Renal cortical epithelial cell (primary cell): ENCODE results near the gene CORO1A. TPM values are rescaled to one million over a fixed set of nuclear protein-coding genes. Genes with fewer than 3 reads are reported as not detected.
"Not testable (repeated sequence)": the region's sequence is repeated elsewhere in the genome, so short reads cannot be mapped to it uniquely, and the experiment has no call there.

Experiments used
- DNase-seq: peaks from one replicate; pipeline ENCODE4 v3.0.0-alpha.2; 2011; ENCODE audit warnings: low read depth
- total RNA-seq: library from RNA; depleted of rRNA; stranded (reverse); fragments of >200 nt; gene quantifications from 2 replicates; pipeline ENCODE4 v1.2.3, GENCODE V29; 2014

The CORO1A gene
- 0.85 and 8.3 TPM in 2 replicates for total RNA-seq

GRCh38 chr16:30183233-30184095 is at the start of gene CORO1A:
TSS of gene CORO1A (plus strand) at chr16:30183602. CDS start at chr16:30185210, 1,608 bp downstream.
- DNase-seq: peak; percentile 29

- no peak for DNase-seq
Observed at GRCh38 chr16:30136971-30137605, 46.3 kb upstream of the CORO1A start.

GRCh38 chr16:30137897-30138296 is 45.5 kb upstream of the CORO1A start:
- no peak for DNase-seq

- DNase-seq: no peak
Observed at GRCh38 chr16:30139583-30140481, 43.6 kb upstream of the CORO1A start.

GRCh38 chr16:30141750-30142149 is 41.7 kb upstream of the CORO1A start:
- DNase-seq: no peak

GRCh38 chr16:30142672-30143346 is 40.6 kb upstream of the CORO1A start:
- no peak for DNase-seq

GRCh38 chr16:30143347-30143702 is 40.1 kb upstream of the CORO1A start:
- DNase-seq: no peak

- DNase-seq: no peak
Observed at GRCh38 chr16:30144017-30144416, 39.4 kb upstream of the CORO1A start.

- no peak for DNase-seq
Observed at GRCh38 chr16:30144917-30145316, 38.5 kb upstream of the CORO1A start.

- no peak for DNase-seq
Observed at GRCh38 chr16:30145657-30146056, 37.7 kb upstream of the CORO1A start.

- no peak for DNase-seq
Observed at GRCh38 chr16:30147843-30148510, 35.4 kb upstream of the CORO1A start.

- DNase-seq: no peak
Observed at GRCh38 chr16:30149250-30149930, 34.0 kb upstream of the CORO1A start.

GRCh38 chr16:30151091-30151490 is 32.3 kb upstream of the CORO1A start:
- no peak for DNase-seq

GRCh38 chr16:30152517-30152916 is 30.9 kb upstream of the CORO1A start:
- DNase-seq: no peak

- DNase-seq: no peak
Observed at GRCh38 chr16:30155188-30155587, 28.2 kb upstream of the CORO1A start.

GRCh38 chr16:30157214-30157613 is 26.2 kb upstream of the CORO1A start:
- DNase-seq: no peak

- DNase-seq: no peak
Observed at GRCh38 chr16:30163538-30163937, 19.9 kb upstream of the CORO1A start.

- DNase-seq: no peak
Observed at GRCh38 chr16:30166202-30166902, 17.1 kb upstream of the CORO1A start.

GRCh38 chr16:30168746-30169145 is 14.7 kb upstream of the CORO1A start:
- DNase-seq: not testable (repeated sequence)

- DNase-seq: not testable (repeated sequence)
Observed at GRCh38 chr16:30169416-30169815, 14.0 kb upstream of the CORO1A start.
